Effector CD8-positive, alpha-beta T cell (primary cell): ENCODE results near the gene HSD17B11.
"Not testable (repeated sequence)": the region's sequence is repeated elsewhere in the genome, so short reads cannot be mapped to it uniquely, and the experiment has no call there.

Experiments used
- DNase-seq: peaks from one replicate; lab custom pipeline; 2025; lab: John Stamatoyannopoulos, UW

Gene HSD17B11

DNA sequence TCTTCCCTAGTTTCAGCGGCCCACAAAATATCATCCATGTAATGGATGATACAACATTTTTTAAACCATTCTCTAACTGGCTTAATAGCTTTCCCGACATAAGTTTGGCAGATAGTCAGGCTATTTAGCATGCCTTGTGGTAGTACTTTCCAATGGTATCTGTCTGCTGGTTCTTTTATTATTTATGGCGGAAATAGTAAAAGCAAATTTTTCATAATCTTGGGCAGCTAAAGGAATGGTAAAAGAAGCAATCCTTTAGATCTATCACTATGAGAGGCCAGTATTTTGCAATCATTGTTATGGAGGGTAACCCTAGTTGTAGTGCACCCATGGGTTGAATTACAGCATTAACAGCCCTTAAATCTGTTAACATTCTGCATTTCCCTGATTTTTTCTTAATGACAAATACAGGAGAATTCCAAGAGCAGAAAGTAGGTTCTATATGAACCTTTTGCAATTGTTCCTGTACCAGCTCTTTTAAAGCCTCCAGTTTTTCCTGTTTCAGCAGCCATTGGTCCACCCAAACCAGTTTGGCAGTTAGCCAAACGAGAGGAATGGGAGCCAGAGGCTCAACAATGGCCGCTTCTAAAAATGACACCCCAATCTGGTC, 14.3 kb upstream of the HSD17B11 start:
- DNase-seq, result no peak

DNA sequence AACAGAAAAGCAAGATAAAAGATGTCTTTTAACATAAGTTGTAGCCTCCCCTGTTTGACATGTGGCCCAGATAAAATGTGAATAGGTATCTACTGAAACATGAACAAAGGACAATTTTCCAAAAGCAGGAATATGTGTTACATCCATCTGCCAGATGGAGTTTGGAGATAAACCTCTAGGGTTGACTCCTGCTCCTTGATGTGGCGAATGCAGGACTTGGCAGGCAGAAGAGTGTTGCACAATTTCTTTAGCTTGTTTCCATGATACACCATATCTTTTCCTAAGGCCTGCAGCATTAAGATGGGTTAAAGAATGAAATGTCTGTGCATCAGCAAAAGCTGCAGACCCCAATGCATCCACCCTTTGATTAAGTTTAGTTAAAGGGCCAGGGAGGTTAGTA, 12.7 kb upstream of the HSD17B11 start:
- not testable (repeated sequence) for DNase-seq

DNA sequence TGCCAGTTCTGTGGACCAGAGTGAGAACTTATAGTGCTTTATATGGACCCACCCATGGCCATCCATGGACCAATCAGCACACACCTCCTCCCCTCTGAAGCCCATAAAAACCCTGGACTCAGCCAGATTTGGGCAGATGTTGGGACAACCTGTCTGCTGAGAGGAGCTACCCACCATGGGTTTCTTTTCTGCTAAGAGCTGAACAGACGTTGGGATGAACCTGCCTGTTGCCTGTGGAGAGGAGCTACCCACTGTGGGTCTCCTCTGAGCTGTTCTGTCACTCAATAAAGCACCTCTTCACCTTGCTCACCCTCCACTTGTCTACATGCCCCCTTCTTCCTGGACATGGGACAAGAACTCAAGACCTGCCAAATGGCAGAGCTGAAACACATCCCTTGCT, 9.0 kb upstream of the HSD17B11 start:
- no peak for DNase-seq

DNA sequence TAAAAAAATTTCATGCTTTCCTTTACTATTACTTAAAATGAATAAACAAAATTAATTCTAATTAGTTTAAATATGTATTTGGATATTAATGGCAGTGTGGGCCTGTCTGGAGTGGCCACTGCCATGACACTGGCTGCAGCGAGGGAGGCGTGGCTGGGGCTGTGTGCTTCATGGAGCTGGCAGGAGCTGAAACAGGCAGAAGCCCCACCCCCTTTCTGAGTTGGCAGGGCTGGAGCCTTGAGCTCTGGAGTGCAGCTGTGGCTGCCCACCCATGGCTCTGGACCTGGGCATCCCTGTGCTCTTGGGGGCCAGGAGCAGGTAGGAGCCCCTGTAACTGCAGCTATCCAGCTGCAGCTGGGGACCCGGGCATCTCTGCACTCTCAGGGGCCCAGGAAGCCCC, 8.2 kb upstream of the HSD17B11 start:
- no peak for DNase-seq

DNA sequence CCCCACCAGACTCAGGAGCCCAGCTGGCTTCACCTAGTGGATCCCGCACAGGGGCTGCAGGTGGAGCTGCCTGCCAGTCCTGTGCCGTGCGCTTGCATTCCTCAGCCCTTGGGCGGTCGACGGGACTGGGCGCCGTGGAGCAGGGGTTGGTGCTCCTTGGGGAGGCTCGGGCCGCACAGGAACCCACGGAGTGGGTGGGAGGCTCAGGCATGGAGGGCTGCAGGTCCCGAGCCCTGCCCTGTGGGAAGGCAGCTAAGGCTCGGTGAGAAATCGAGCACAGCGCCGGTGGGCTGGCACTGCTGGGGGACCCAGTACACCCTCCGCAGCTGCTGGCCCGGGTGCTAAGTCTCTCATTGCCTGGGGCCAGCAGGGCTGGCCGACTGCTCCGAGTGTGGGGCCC, 4.9 kb upstream of the HSD17B11 start:
- DNase-seq, result not testable (repeated sequence)

DNA sequence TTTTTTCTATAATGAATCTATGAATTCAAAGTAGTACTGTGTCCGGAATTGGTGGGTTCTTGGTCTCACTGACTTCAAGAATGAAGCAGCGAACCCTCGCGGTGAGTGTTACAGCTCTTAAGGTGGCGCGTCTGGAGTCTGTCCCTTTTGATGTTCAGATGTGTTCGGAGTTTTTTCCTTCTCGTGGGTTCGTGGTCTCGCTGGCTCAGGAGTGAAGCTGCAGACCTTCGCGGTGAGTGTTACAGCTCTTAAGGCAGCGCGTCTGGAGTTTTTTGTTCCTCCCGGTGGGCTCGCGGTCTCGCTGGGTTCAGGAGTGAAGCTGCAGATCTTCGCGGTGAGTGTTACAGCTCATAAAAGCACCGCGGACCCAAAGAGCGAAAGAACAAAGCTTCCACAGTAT, 4.1 kb upstream of the HSD17B11 start:
- DNase-seq, result peak; percentile 10

DNA sequence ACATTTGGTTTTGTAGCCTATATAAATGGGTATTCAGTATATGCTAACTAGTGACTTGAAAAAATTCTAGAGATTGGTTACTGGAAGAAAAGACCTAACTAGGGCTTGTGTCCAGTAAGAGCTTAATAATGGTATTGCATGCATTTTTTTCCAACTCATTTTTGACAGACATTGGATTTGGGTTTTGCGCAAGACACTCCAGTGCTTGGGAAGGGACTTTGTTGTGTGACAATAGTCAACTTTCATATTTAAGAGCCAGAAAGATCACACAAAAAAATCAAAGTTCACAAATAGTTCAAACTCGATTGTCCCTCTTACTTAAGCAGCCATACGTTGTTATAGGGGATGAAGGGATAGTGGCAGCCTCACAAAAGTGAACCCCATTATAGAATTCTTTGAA, 1.2 kb upstream of the HSD17B11 start:
- no peak for DNase-seq

DNA sequence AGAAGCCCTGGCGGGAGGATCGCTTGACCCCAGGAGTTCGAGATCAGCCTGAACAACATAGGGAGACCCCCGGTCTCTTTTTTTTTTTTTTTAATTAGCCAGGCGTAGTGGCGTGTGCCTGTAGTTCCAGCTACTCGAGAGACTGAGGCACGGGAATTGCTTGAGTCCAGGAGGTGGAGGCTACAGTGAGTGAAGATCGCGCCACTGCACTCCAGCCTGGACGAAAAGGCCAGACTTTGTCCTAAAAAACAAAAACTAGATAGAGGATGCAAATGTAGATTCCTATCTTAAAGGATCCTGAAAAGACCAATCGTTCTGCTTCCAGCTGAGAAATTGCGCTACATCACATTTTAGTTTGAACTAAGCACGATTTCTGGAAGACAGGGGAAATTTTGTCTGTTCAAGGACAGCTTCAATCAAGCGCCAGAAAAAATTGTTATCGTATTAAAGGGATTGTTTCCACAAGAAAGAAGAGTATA, 627 bp upstream of the HSD17B11 start:
- DNase-seq, result no peak

DNA sequence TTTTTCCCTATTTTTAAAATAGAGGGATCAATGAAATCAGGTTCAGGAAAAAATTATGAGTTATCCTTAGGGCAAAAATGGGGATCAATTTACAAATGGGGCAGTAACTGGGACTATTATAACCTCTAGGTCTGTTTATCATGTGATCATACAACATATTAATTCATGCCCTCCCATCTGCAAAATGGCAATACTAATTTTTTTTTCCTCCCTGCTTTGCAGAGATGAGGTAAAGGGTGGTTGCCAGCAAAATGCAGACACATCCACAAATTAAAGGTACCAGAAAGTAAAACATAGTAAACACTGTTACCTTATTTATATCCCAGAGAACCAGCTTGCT, 467 bp downstream of the HSD17B11 start:
- no peak for DNase-seq

DNA sequence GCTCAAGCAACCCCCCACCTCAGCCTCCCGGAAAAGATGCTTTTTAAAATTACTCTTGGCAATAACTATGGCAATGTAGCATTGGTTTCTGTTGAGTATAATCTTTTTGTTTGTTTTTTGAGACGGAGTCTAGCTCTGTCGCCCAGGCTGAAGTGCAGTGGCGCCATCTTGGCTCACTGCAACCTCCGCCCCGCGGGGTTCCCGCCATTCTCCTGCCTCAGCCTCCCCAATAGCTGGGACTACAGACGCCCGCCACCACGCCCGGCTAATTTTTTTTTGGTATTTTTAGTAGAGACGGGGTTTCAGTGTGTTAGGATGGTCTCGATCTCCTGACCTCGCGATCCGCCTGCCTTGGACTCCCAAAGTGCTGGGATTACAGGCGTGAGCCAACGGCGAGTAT, 933 bp downstream of the HSD17B11 start:
- not testable (repeated sequence) for DNase-seq

DNA sequence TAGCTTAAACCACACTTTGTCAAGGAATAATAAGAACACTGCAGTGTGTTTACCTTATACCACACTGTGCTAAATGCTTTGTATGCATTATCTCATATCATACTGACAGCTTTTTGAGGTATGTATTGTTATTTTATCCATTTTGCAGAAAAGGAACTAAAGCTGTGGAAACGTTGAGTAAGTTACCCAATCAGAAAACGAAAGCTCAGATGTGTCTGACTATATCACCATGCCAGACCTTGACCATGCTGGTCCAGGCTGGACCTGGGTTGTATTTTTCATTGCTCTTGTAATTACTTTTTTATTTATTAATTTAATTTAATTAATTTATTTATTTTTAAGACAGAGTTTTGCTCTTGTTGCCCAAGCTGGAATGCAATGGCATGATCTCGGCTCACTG, 2.1 kb downstream of the HSD17B11 start:
- no peak for DNase-seq

DNA sequence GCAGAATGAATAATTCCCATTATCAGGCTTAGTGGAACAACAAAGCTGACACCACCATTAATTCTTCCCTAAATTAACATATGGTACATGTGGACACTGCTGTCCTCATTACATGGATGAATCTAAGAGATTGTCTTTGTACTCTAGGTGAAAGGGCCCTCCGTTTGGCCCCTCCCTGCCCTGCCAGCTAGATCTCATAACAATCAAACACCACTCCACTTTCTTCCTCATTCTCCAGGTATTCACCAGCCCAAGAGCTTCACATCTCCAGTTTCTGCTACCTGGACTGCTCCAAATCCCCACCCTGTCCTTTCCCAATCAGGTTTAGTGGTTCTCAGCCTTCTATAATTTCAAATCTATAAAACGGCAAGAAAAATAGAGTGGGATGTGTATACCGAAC, 3.8 kb downstream of the HSD17B11 start:
- no peak for DNase-seq

DNA sequence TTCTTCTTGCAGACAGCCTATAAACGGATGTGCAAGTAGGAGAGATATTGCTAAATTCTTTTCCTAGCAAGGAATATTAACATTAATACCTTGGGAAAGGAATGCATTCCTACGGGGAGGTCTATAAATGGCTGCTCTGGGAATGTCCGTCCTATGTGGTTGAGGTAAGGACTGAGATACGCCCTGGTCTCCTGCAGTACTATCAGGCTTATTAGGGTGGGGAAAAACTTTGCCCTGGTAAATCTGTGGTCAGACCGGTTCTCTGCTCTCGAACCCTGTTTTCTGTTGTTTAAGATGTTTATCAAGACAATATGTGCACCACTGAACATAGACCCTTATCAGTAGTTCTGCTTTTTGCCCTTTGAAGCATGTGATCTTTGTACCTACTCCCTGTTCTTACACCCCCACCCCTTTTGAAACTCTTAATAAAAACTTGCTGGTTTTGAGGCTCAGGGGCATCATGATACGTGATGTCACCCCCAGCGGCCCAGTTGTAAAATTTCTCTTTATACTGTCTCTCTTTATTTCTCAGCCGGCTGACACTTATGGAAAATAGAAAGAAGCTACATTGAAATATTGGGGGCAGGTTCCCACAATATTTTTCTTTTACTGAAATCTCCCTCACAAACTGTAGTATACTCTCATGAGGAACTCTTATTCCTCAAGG, 6.4 kb downstream of the HSD17B11 start:
- DNase-seq, result not testable (repeated sequence)

DNA sequence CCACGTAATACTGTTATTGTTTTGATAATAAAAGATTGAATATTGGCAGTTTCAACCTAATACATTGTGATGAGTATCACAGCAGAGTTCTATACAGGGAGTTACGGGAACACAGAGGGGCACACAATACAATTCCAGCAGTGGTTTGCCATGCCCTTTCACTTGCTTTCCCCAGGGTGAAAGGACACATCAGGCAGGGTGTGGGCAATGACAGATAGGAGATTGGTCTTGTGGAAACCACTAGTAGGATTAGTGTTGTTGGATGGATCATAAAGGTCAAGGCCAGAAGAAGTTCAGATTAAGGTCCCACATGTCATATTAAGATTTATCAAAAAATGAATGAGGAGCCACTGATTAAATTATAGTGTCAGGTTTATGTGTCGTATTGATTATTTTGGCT, 8.1 kb downstream of the HSD17B11 start:
- no peak for DNase-seq

DNA sequence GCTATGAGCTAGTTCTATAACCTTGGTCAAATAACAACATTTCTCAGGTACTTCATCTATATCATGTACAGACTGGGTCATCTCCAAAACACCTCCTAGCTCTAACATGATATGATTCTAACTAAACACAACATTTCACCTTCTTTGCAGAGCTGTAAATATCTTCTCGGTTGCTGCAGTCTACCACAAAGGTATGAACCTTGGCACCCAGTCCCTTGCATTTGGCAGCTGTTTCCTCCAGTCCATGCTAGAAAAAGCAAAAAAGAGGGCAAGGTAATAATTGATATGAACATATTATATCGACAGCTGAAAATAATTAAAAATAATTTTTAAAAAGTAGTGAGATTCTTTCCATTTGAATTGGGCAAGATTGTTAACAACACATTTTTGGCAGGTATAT, 8.9 kb downstream of the HSD17B11 start:
- DNase-seq, result no peak

DNA sequence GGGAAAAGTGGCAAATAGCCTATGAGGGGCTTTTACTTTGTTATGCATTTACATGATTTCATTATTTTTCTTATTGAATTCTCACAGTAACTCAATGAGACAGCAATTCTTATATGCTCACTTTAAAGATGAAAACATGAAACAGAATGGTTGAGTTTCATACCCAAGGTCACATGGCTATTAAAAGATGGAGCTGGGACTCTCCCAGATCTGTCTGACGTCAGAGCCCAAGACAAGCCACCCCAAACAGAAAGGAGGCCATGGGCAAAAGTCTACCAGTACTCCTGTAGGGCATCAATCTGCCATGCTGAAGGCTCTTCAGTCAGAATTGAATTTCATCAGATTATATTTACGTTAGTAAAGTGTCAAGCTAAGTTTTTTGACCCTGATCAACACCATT, 13.2 kb downstream of the HSD17B11 start:
- DNase-seq, result no peak

DNA sequence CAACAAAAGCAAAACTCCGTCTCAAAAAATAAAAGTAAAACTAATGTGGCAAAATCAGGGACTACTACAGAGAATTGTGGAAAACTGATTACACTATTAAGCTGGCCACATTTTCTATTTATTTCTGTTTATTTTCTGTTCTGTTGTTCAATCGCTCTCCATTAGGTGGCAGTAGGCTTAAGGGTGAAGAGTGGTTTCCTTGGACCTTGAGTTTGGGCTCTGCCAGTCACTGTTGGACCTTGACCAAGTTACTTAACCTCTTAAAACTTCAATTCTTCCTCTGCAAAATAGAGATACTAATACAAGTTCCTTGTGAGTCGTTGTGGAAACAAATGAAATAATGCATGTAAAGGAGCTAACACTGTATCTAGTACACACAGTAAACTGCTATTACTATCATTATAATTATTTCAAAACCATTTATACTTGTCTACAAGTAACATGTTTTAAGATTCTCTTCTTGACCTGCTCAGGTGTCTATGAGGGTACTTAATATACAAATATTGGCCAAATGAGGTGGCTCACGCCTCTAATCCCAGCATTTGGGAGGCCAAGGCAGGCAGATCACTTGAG, 15.2 kb downstream of the HSD17B11 start:
- no peak for DNase-seq

DNA sequence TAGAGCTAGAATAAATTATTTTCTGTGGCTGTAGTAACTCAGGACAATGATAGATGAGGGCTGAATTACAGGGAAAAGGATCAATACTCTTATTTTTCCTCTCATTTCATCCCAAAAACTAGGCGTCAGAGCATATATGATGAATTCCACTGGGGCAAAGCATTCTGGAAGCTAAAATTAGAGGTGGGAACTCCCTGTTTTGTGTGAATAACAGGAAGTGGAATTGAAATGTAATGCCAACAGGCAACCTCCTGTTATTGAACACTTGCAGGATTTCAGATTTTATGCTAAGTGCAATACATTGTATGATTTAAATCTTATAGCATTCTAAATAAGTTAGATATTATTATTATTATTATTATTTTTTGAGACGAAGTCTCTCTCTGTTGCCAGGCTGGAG, 20.9 kb downstream of the HSD17B11 start:
- no peak for DNase-seq

DNA sequence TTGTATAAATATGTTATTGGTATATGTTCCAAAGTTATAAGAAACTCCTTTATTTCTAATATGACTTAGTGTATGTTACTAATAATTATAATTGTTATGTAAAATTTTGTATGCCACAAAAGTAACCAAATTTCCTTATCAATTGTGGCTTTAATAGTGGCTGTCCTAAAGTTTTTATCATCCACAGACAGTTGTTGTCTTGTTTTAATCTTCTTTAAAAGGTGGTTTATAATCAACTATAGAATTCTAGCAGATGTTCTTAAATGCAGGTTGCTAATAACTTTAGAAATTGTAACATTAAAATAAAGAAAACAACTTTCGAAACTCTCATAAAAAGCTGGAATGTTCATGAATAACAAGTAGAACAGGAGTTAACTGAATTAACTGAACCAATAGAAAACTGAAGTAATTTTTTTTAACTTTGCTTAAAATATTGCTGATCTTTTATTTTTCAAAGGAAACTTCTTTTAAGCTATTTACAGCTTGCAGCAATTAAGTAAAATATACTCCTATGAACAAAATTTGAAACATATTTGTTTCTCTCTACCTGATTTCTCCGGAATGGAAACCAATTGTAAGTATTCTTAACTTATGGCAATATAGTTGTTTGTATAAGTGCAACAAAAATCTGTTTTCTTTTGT, 24.3 kb downstream of the HSD17B11 start:
- DNase-seq, result no peak

DNA sequence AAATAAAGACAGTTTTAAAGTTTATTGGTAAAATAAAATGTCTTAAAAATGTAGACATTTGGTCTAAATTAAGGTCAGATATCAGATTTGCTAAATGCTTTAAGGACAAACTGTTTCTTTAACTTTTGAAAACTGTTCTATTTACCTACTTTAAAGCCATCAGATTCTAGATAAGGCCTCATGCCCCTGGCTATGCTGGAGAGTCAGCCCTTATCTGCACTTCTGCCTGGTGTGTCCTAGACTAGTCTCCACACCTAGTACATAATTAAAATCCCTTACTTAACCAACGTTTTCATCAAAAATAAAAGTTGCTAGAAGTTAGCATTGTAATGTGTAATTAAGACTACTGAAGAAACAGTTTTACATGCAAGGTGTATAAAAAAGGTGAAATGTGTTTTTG, 25.6 kb downstream of the HSD17B11 start:
- no peak for DNase-seq

DNA sequence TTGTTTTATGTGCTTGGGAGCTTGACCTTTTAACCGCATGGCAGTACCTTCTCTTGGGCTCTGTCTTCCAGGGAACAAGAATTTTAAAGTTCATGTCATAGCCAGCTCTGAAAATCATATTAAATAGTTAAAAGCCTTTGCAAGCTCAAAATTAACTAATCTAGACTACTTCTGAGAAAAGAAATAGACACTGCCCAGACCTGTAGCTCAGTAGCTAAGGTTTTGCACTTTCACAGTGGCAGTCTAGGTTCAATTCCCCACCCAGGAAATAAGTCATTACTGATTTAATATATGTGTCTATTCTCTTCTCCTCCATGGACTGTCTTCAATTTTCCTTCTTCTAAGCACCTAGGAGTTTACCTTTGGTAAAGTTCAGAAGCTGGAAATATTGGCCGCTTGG, 27.4 kb downstream of the HSD17B11 start:
- no peak for DNase-seq

DNA sequence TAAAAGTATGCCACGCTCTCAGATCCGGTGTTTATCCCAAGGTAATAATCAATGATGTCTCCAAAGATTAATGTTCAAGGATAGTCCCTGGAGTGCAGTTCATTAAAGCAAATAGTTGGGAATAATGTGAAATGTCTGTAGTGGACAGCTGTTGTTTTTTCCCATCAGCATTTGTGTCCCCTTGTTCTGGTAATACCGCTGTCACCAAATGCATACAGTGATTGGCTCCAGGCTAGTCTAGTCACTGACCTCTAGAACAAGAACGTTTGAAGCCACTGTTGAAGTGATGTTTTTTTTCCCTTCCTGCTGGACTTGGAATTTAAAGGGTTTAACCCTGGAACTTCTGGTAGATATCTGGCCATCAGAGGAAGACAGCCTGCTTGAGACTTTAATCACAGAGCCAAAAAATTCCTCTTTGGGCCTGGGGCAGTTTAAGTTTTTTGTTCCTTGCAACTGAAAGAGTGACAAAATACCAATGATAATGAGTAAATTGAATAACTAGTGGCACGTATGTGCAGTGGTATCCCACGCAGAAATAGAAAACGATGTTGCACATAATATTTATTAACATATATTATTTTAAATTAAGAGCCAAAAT, 30.6 kb downstream of the HSD17B11 start:
- DNase-seq, result no peak

DNA sequence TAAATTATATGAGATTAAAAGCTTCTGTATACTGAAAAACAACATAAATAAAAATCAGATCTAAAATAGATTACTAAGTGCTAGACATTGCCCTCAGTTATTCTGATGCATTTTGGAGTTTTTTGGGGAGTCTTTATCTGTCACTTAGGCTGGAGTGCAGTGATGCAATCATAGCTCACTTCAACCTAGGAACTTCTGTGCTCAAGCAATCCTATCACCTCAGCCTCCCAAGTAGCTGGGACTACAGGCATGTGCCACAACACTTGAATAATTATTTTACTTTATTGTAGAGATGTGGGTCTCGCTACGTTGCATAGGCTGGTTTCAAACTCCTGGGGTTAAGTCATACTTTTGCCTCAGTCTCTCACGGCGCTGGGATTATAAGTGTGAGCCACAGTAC, 31.7 kb downstream of the HSD17B11 start:
- no peak for DNase-seq
